ENCODE measurements around the gene NME3.

GRCh38 chr16:1820946-1821290, 49.6 kb upstream of the NME3 start:
- TF ChIP-seq CTCF (IDR thresholded peaks at IDR 0.05) (no peak), POLR2A (IDR thresholded peaks at IDR 0.05) (no peak)
